CD14-positive monocyte (primary cell): ENCODE measurements around the gene ATP8A1. TPM values are rescaled to one million over a fixed set of nuclear protein-coding genes. Genes with fewer than 3 reads are reported as not detected.

ENCODE experiments used
- DNase-seq, 3 donors: peaks; one replicate each; pipeline ENCODE4 v3.0.0-alpha.2; 2011 to 2022
- H2AFZ ChIP-seq: 2 replicates; pipeline ENCODE4 v1.6.0; 2012; ENCODE audit warnings: mild to moderate bottlenecking, low read depth, low read length, inconsistent platforms; ENCODE audit not compliant: insufficient read depth, poor library complexity, severe bottlenecking
- H3K27ac ChIP-seq, 2 donors: 1 replicate in 1 of 2; 2 replicates in 1 of 2; pipeline ENCODE4 v1.5.1; 2012 to 2013; ENCODE audit warnings: low read length in 2 of 2, control low read depth in 1 of 2, inconsistent platforms in 1 of 2, low read depth in 1 of 2, mild to moderate bottlenecking in 1 of 2
- H3K27me3 ChIP-seq, 2 donors: one replicate each; pipeline versions ENCODE4 v1.6.0 to v1.6.1; 2011 to 2013; ENCODE audit warnings: low read length in 2 of 2; ENCODE audit not compliant: control insufficient read depth in 2 of 2, insufficient read depth in 2 of 2
- H3K36me3 ChIP-seq, 2 donors: replicated peaks in 1 of 2; 1 replicate in 1 of 2; 2 replicates in 1 of 2; pipeline versions ENCODE4 v1.5.1 to v1.6.1; 2012 to 2013; ENCODE audit warnings: low read length in 2 of 2, control low read depth in 1 of 2, inconsistent platforms in 1 of 2, mild to moderate bottlenecking in 1 of 2; ENCODE audit not compliant: insufficient read depth in 2 of 2, control insufficient read depth in 1 of 2
- H3K4me1 ChIP-seq, 2 donors: 1 replicate in 1 of 2; 2 replicates in 1 of 2; pipeline versions ENCODE4 v1.5.1 to v1.6.1; 2012 to 2013; ENCODE audit warnings: low read length in 2 of 2, control low read depth in 1 of 2, inconsistent platforms in 1 of 2, mild to moderate bottlenecking in 1 of 2, moderate library complexity in 1 of 2; ENCODE audit not compliant: insufficient read depth in 2 of 2, control insufficient read depth in 1 of 2
- H3K4me2 ChIP-seq: replicated peaks from 2 replicates; pipeline ENCODE3; 2012; ENCODE audit warnings: low read length, moderate library complexity, mild to moderate bottlenecking; ENCODE audit not compliant: poor library complexity, severe bottlenecking; ENCODE audit errors: extremely low read depth
- H3K4me3 ChIP-seq, 3 experiments: fragments of 200-600 bp in 1 of 3; sonication (generic) in 1 of 3; replicated peaks in 1 of 3; 1 replicate in 2 of 3; 2 replicates in 1 of 3; pipeline ENCODE4 v1.5.1; 2011 to 2013; ENCODE audit warnings: low read length in 3 of 3, mild to moderate bottlenecking in 3 of 3, control low read depth in 2 of 3, low read depth in 2 of 3, inconsistent platforms in 1 of 3, moderate library complexity in 1 of 3
- H3K79me2 ChIP-seq: 2 replicates; pipeline ENCODE4 v1.6.0; 2012; ENCODE audit warnings: mild to moderate bottlenecking, control low read depth, inconsistent platforms, low read length, moderate library complexity; ENCODE audit not compliant: insufficient read depth
- H3K9ac ChIP-seq: 2 replicates; pipeline ENCODE4 v1.6.0; 2017; ENCODE audit warnings: low read length, mild to moderate bottlenecking; ENCODE audit not compliant: insufficient read depth, poor library complexity, severe bottlenecking
- H3K9me3 ChIP-seq, 2 donors: replicated peaks in 1 of 2; 1 replicate in 1 of 2; 2 replicates in 1 of 2; pipeline versions ENCODE4 v1.5.1 to v1.6.1; 2012 to 2013; ENCODE audit warnings: low read length in 2 of 2, control low read depth in 1 of 2; ENCODE audit not compliant: control insufficient read depth in 1 of 2, insufficient read depth in 1 of 2
- H4K20me1 ChIP-seq: 2 replicates; pipeline ENCODE4 v1.6.0; 2012; ENCODE audit warnings: mild to moderate bottlenecking, low read length, control low read depth, moderate library complexity; ENCODE audit not compliant: insufficient read depth
- H3K27ac Mint-ChIP-seq, 7 donors: one replicate each; pipeline ENCODE4 v1.8.0; 2020; ENCODE audit warnings: mild to moderate bottlenecking in 7 of 7, mixed read lengths in 7 of 7, moderate library complexity in 6 of 7, inconsistent platforms in 2 of 7
- H3K27me3 Mint-ChIP-seq, 3 donors: one replicate each; pipeline ENCODE4 v1.8.0; 2021 to 2022; ENCODE audit warnings: low read depth in 3 of 3, mild to moderate bottlenecking in 3 of 3, mixed read lengths in 3 of 3, moderate library complexity in 3 of 3, inconsistent platforms in 1 of 3
- H3K36me3 Mint-ChIP-seq, 2 donors: one replicate each; pipeline ENCODE4 v1.8.0; 2020; ENCODE audit warnings: mixed read lengths in 2 of 2, inconsistent platforms in 1 of 2, mild to moderate bottlenecking in 1 of 2
- H3K4me1 Mint-ChIP-seq: one replicate; pipeline ENCODE4 v1.8.0; 2020; ENCODE audit warnings: mild to moderate bottlenecking, mixed read lengths
- H3K4me3 Mint-ChIP-seq, 2 donors: one replicate each; pipeline ENCODE4 v1.8.0; 2020; ENCODE audit warnings: mild to moderate bottlenecking in 2 of 2, mixed read lengths in 2 of 2, moderate library complexity in 1 of 2
- H3K9me3 Mint-ChIP-seq, 7 donors: one replicate each; pipeline ENCODE4 v1.8.0; 2020 to 2022; ENCODE audit warnings: mixed read lengths in 7 of 7, mild to moderate bottlenecking in 6 of 7, moderate library complexity in 6 of 7, inconsistent platforms in 2 of 7
- CTCF ChIP-seq: fragments of 200-600 bp; IDR thresholded peaks from one replicate; pipeline ENCODE4 v1.8.0; 2022; ENCODE audit warnings: antibody characterized with exemption, mild to moderate bottlenecking
- WGBS: methylation state at CpG from one replicate; pipeline ENCODE4 v1.1.5; 2013; ENCODE audit warnings: missing lambda C conversion rate; ENCODE audit not compliant: insufficient coverage; 5-methylcytosine and 5-hydroxymethylcytosine counted together
- intact Hi-C, 2 donors: fragments of 100-400 bp; cut with micrococcal nuclease; formaldehyde crosslinking; loops; one replicate each; pipeline versions ENCODE4 v1.15.0 to v1.15.1; 2023
- polyA plus RNA-seq, 3 donors: library from polyadenylated mRNA; depleted of rRNA in 1 of 3; unstranded in 2 of 3; stranded (reverse) in 1 of 3; fragments of 300-500 nt in 2 of 3; fragments of >200 nt in 1 of 3; fragmentation: Illumina TruSeq in 2 of 3; gene quantifications; 1 replicate in 2 of 3; 2 replicates in 1 of 3; pipeline ENCODE4 v1.2.3, GENCODE V29; 2012 to 2021

Gene ATP8A1
- polyA plus RNA-seq, 3 donors, result 2.2 to 10.8 (median 3.2) TPM

- WGBS, result no CpG with 5 or more reads among the region's 3 CpGs
- DNase-seq, result no peak
- H3K36me3 ChIP-seq, result no peaks in the 10 kb centered on the region
- no peak overlapping the region for H3K27ac ChIP-seq
- no peaks in the 10 kb centered on the region for H4K20me1 ChIP-seq
- Mint-ChIP-seq H3K9me3 (peaks cover 0 to 3% (median 2%) of the 10 kb centered on the region in 7 donors), H3K27me3 (peaks cover 5 to 6% (median 6%) of the 10 kb centered on the region in 3 donors), H3K4me1 (no peaks in the 10 kb centered on the region), H3K27ac (no peak overlapping the region), H3K36me3 (no peaks in the 10 kb centered on the region), H3K4me3 (no peak overlapping the region)
- no peaks in the 10 kb centered on the region for H3K4me1 ChIP-seq
- peaks cover 0 to 2% of the 10 kb centered on the region in 2 donors for H3K27me3 ChIP-seq
- no peak overlapping the region for H3K9ac ChIP-seq
- TF ChIP-seq CTCF, result no peak
- no peaks in the 10 kb centered on the region for H3K9me3 ChIP-seq
- no peak overlapping the region for H3K4me3 ChIP-seq
- H3K4me2 ChIP-seq, result no peak overlapping the region
- no peak overlapping the region for H2AFZ ChIP-seq
- H3K79me2 ChIP-seq, result no peaks in the 10 kb centered on the region
- intact Hi-C loops, result no loop called here
Observed at GRCh38 chr4:42363614-42364013, 293.3 kb downstream of the ATP8A1 start.

GRCh38 chr4:42362591-42362990, 294.3 kb downstream of the ATP8A1 start:
- peaks cover 0 to 2% of the 10 kb centered on the region in 2 donors for H3K27me3 ChIP-seq
- no peak overlapping the region for H3K4me2 ChIP-seq
- H3K9ac ChIP-seq, result no peak overlapping the region
- WGBS, result no CpG with 5 or more reads among the region's 3 CpGs
- H2AFZ ChIP-seq, result no peak overlapping the region
- H3K36me3 ChIP-seq, result no peaks in the 10 kb centered on the region
- no peak for DNase-seq
- Mint-ChIP-seq H3K9me3 (peaks cover 0 to 3% (median 2%) of the 10 kb centered on the region in 7 donors), H3K4me3 (no peak overlapping the region), H3K27ac (no peak overlapping the region), H3K36me3 (no peaks in the 10 kb centered on the region), H3K27me3 (peaks cover 8 to 9% (median 8%) of the 10 kb centered on the region in 3 donors), H3K4me1 (no peaks in the 10 kb centered on the region)
- H3K4me1 ChIP-seq, result no peaks in the 10 kb centered on the region
- H3K79me2 ChIP-seq, result no peaks in the 10 kb centered on the region
- no peak overlapping the region for H3K4me3 ChIP-seq
- no peaks in the 10 kb centered on the region for H3K9me3 ChIP-seq
- no peak for TF ChIP-seq CTCF
- no peaks in the 10 kb centered on the region for H4K20me1 ChIP-seq
- intact Hi-C loops, result no loop called here
- H3K27ac ChIP-seq, result no peak overlapping the region
